Prostate gland (tissue), 2 donors: ENCODE measurements around the gene RNF227.

ENCODE experiments used
- POLR2A ChIP-seq: fragments of 450-650 bp; IDR thresholded peaks from one replicate; pipeline ENCODE4 v1.6.1; 2016; ENCODE audit warnings: antibody characterized with exemption, mild to moderate bottlenecking
- POLR2AphosphoS5 ChIP-seq: sonication (generic); formaldehyde crosslinking; IDR thresholded peaks from one replicate; pipeline ENCODE4 v1.6.1; 2017; ENCODE audit warnings: antibody characterized with exemption
- TF ChIP-seq, protein P1 (sequence below), 4 experiments: fragments of 200-600 bp in 2 of 4; fragments of 450-650 bp in 2 of 4; sonication (generic) in 2 of 4; IDR thresholded peaks; 1 replicate in 3 of 4; 2 replicates in 1 of 4; pipeline ENCODE4 v1.5.1; 2016 to 2019; ENCODE audit warnings: antibody characterized with exemption in 4 of 4, mild to moderate bottlenecking in 2 of 4, moderate library complexity in 2 of 4

DNA sequence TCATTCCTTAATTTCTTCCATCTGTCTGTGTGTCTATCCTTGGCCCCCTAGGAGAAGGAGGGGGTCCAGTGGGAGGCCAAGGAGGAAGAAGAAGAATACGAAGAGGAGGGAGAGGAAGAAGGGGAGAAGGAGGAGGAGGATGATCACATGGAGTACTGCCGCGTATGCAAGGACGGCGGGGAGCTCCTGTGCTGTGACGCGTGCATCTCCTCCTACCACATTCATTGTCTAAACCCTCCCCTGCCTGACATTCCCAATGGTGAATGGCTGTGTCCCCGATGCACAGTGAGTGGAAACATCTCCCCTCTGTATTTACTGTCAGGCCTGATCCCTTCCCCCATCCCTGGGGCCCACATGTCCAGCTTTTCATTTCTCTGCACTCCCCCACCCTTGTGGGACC is 21.2 kb downstream of the RNF227 start:
- TF ChIP-seq, protein P1, sequence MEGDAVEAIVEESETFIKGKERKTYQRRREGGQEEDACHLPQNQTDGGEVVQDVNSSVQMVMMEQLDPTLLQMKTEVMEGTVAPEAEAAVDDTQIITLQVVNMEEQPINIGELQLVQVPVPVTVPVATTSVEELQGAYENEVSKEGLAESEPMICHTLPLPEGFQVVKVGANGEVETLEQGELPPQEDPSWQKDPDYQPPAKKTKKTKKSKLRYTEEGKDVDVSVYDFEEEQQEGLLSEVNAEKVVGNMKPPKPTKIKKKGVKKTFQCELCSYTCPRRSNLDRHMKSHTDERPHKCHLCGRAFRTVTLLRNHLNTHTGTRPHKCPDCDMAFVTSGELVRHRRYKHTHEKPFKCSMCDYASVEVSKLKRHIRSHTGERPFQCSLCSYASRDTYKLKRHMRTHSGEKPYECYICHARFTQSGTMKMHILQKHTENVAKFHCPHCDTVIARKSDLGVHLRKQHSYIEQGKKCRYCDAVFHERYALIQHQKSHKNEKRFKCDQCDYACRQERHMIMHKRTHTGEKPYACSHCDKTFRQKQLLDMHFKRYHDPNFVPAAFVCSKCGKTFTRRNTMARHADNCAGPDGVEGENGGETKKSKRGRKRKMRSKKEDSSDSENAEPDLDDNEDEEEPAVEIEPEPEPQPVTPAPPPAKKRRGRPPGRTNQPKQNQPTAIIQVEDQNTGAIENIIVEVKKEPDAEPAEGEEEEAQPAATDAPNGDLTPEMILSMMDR (IDR thresholded peaks at IDR 0.05) = no peak
- no peak for TF ChIP-seq POLR2A
- TF ChIP-seq POLR2AphosphoS5 = no peak
